ENCODE data around the gene ATG10. TPM values are rescaled to one million over a fixed set of nuclear protein-coding genes. Genes with fewer than 3 reads are reported as not detected.
A peak's percentile ranks its signal among the peaks of the same experiment; 100 is the strongest.

ATG10 gene
- total RNA-seq, 2 donors from 2014 or later: 6.8 to 8.2 TPM

GRCh38 chr5:82151204-82151603 lies 179.4 kb downstream of the ATG10 start:
- no peak for TF ChIP-seq CTCF (IDR thresholded peaks at IDR 0.05)
- intact Hi-C loops (cut with DNase I): no loop called here

GRCh38 chr5:82151662-82152061 lies 179.8 kb downstream of the ATG10 start:
- TF ChIP-seq CTCF (IDR thresholded peaks at IDR 0.05): no peak
- Histone ChIP-seq H3K27me3 (no peaks in the 10 kb centered on the region), H3K9ac (ENCODE audit: low read depth in 2 of 2, low read length in 2 of 2) (no peak overlapping the region), H3K27ac (no peak overlapping the region), H3K9me3 (no peaks in the 10 kb centered on the region), H3K36me3 (no peaks in the 10 kb centered on the region), H3K4me1 (no peaks in the 10 kb centered on the region), H3K4me3 (no peak overlapping the region)
- DNase-seq: no peak
- intact Hi-C loops (cut with DNase I): no loop called here

More at GRCh38 chr5:82151204-82151603, 179.4 kb downstream of the ATG10 start:
- Histone ChIP-seq H3K27me3 (no peaks in the 10 kb centered on the region), H3K36me3 (no peaks in the 10 kb centered on the region), H3K9me3 (no peaks in the 10 kb centered on the region), H3K9ac (ENCODE audit: low read depth in 2 of 2, low read length in 2 of 2) (no peak overlapping the region), H3K4me1 (no peaks in the 10 kb centered on the region), H3K27ac (no peak overlapping the region), H3K4me3 (no peak overlapping the region)
- no peak for DNase-seq

- H3K4me1 ChIP-seq: no peaks in the 10 kb centered on the region
- H3K9ac ChIP-seq (ENCODE audit: low read depth in 2 of 2, low read length in 2 of 2): no peak overlapping the region
- no peak overlapping the region for H3K4me3 ChIP-seq
- no peaks in the 10 kb centered on the region for H3K27me3 ChIP-seq
- DNase-seq: no peak
- intact Hi-C loops (cut with DNase I): no loop called here
- no peaks in the 10 kb centered on the region for H3K36me3 ChIP-seq
- no peaks in the 10 kb centered on the region for H3K9me3 ChIP-seq
- no peak for TF ChIP-seq CTCF (IDR thresholded peaks at IDR 0.05)
- no peak overlapping the region for H3K27ac ChIP-seq
These were observed 181.2 kb downstream of the ATG10 start for GRCh38 chr5:82152978-82153481.

GRCh38 chr5:82154776-82155175 lies 183.0 kb downstream of the ATG10 start:
- peak overlapping the region; percentile 3 for H3K27ac ChIP-seq
- no peaks in the 10 kb centered on the region for H3K4me1 ChIP-seq
- H3K27me3 ChIP-seq: no peaks in the 10 kb centered on the region
- H3K36me3 ChIP-seq: no peaks in the 10 kb centered on the region
- no peak overlapping the region for H3K9ac ChIP-seq (ENCODE audit: low read depth in 2 of 2, low read length in 2 of 2)
- no peaks in the 10 kb centered on the region for H3K9me3 ChIP-seq
- no peak overlapping the region for H3K4me3 ChIP-seq
- no peak for TF ChIP-seq CTCF (IDR thresholded peaks at IDR 0.05)
- DNase-seq: no peak
- intact Hi-C loops (cut with DNase I): no loop called here

- intact Hi-C loops (cut with DNase I): no loop called here
- Histone ChIP-seq H3K27ac (no peak overlapping the region), H3K27me3 (no peaks in the 10 kb centered on the region), H3K9ac (ENCODE audit: low read depth in 2 of 2, low read length in 2 of 2) (no peak overlapping the region), H3K36me3 (no peaks in the 10 kb centered on the region), H3K4me1 (no peaks in the 10 kb centered on the region), H3K9me3 (no peaks in the 10 kb centered on the region), H3K4me3 (no peak overlapping the region)
- DNase-seq: no peak
- no peak for TF ChIP-seq CTCF (IDR thresholded peaks at IDR 0.05)
These were observed 183.5 kb downstream of the ATG10 start for GRCh38 chr5:82155305-82155704.

All from colonic mucosa (tissue), 4 donors.